ENCODE measurements around the gene B2M. TPM values are rescaled to one million over a fixed set of nuclear protein-coding genes. Genes with fewer than 3 reads are reported as not detected.

Gene B2M
- total and polyA plus RNA-seq, 2 donors (not counting 1 experiment from before 2014, with no cell fraction given) = 3,981 to 17,989 TPM

DNA sequence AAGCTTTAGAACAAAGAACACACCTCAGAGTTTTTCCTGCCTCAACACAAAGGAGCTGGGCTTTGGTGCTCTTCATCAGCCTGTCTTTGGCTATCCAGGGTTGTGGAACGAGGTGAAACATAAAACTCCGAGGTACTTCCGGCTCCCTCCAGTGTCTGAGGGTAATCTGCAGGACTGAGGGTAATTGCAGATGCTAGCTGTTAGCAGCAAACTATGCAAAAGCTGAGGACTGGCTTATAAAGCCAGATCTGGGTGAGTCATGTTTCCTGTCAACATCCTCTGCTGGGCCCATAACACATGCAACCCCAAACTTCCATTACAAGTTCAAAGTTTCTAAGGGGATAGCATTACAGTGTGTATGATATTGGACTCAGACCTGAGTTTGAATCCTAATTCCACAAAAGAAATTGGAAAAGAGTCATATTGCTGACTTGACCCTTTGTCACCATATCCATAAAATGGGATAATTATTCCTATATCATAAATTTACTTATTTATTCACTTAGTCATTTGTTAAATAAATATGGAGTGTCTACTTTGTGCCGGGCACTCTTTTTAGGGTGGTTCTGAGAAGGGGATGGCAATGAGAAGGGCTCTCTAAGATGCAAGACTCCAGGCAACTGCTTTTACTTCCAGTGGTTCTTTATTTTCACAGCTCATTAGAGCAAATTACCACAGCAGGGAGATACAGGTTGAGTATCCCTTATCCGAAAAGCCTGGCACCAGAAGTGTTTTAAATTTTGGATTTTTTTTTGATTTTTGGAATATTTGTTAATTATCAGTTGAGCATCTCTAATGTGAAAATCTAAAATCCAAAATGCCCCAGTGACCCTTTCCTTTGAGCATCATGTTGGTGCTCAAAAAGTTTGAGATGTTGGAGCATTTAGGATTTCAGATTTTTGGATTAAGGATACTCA is 15.5 kb downstream of the B2M start:
- H4K20me1 ChIP-seq (ENCODE audit: control insufficient read depth, insufficient read depth, low read length, poor library complexity, severe bottlenecking) = no peaks in the 10 kb centered on the region
- Mint-ChIP-seq H3K27me3 (no peaks in the 10 kb centered on the region), H3K27ac (peak overlapping the region; percentile 99), H3K4me1 (peaks cover 78% of the 10 kb centered on the region), H3K4me3 (peak overlapping the region; percentile 89), H3K9me3 (ENCODE audit: insufficient read depth) (no peaks in the 10 kb centered on the region)
- peaks cover 76% of the 10 kb centered on the region for H3K79me2 ChIP-seq (ENCODE audit: control insufficient read depth, insufficient read depth, low read length)
- H3K4me2 ChIP-seq (replicated peaks; ENCODE audit: low read depth, low read length, poor library complexity, severe bottlenecking) = peak overlapping the region; percentile 78
- intact Hi-C loops (cut with micrococcal nuclease) = loop anchor here (1.0 to 5.0 kb wide), 4 partner anchors 15 to 470 kb away; partner anchors contain the start of genes CTDSPL2 and GOLM2
- peaks cover 74 to 86% of the 10 kb centered on the region in 2 donors for H3K4me1 ChIP-seq (ENCODE audit: control insufficient read depth in 2 of 2, insufficient read depth in 2 of 2, low read length in 2 of 2)
- peaks cover 0 to under 1% of the 10 kb centered on the region in 2 experiments for H3K36me3 ChIP-seq (replicated peaks in 1 of 2; ENCODE audit: control extremely low read depth in 1 of 2, control insufficient read depth in 1 of 2, extremely low read depth in 1 of 2, insufficient read depth in 2 of 2, low read length in 1 of 2)
- no peaks in the 10 kb centered on the region for H3K9me3 ChIP-seq (ENCODE audit: control extremely low read depth in 1 of 3, control insufficient read depth in 2 of 3, insufficient read depth in 1 of 3, low read length in 2 of 3)
- H3K9ac ChIP-seq (ENCODE audit: low read length) = peak overlapping the region; percentile 67
- ATAC-seq (ENCODE audit: low read depth) (peak; percentile 50), DNase-seq (peak; percentile 87)
- peak overlapping the region; percentile 11 for H2AFZ ChIP-seq (ENCODE audit: insufficient read depth, low read depth, low read length, poor library complexity, severe bottlenecking)
- H3K27ac ChIP-seq (ENCODE audit: low read length in 2 of 2) = peak overlapping the region; percentile 94 to 95
- no peaks in the 10 kb centered on the region for H3K27me3 ChIP-seq (replicated peaks in 1 of 4; ENCODE audit: control extremely low read depth in 1 of 4, control insufficient read depth in 3 of 4, insufficient read depth in 4 of 4, low read length in 3 of 4)
- peak overlapping the region; percentile 39 to 67 (median 61) for H3K4me3 ChIP-seq (ENCODE audit: control extremely low read depth in 1 of 5, extremely low read depth in 1 of 5, insufficient read depth in 1 of 5, low read depth in 2 of 5, low read length in 4 of 5)
- TF ChIP-seq EZH2 (IDR thresholded peaks at IDR 0.05; ENCODE audit: borderline replicate concordance, insufficient read depth, low read depth, low read length, poor library complexity, severe bottlenecking) = no peak
- TF ChIP-seq, protein P1, sequence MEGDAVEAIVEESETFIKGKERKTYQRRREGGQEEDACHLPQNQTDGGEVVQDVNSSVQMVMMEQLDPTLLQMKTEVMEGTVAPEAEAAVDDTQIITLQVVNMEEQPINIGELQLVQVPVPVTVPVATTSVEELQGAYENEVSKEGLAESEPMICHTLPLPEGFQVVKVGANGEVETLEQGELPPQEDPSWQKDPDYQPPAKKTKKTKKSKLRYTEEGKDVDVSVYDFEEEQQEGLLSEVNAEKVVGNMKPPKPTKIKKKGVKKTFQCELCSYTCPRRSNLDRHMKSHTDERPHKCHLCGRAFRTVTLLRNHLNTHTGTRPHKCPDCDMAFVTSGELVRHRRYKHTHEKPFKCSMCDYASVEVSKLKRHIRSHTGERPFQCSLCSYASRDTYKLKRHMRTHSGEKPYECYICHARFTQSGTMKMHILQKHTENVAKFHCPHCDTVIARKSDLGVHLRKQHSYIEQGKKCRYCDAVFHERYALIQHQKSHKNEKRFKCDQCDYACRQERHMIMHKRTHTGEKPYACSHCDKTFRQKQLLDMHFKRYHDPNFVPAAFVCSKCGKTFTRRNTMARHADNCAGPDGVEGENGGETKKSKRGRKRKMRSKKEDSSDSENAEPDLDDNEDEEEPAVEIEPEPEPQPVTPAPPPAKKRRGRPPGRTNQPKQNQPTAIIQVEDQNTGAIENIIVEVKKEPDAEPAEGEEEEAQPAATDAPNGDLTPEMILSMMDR (IDR thresholded peaks at IDR 0.05) = no peak
- CTCF ChIA-PET = interaction anchor here (1.0 to 18.0 kb wide), 5 partner anchors 10 to 63 kb away, joined by 3 to 529 read pairs (median 70); partner anchors contain the start of genes B2M, PATL2, SPG11 and TRIM69
- WGBS (ENCODE audit: insufficient coverage) = 0% methylated on average over 2 of the region's 5 CpGs
- POLR2A ChIA-PET = interaction anchor here (0.6 to 34.6 kb wide), 9 partner anchors 10 to 188 kb away, joined by 3 to 819 read pairs (median 6); partner anchors contain the start of genes B2M, PATL2, SPG11 and TRIM69
